Measurements from ENCODE around the gene NECTIN2. TPM values are rescaled to one million over a fixed set of nuclear protein-coding genes. Genes with fewer than 3 reads are reported as not detected.

Gene NECTIN2
- 133 TPM for polyA plus RNA-seq (2013, experiment 1 of 2; ENCODE audit: insufficient read length)
- polyA plus RNA-seq (2013, experiment 2 of 2; ENCODE audit: insufficient read length), result 88.1 TPM

- peak; percentile 97 for DNase-seq
Measured at GRCh38 chr19:44845612-44846454, at the start of gene NECTIN2. TSS of gene NECTIN2 (plus strand) at chr19:44846297. CDS start at chr19:44846526, 229 bp downstream.

GRCh38 chr19:44796701-44797115, 49.4 kb upstream of the NECTIN2 start:
- DNase-seq, result no peak

GRCh38 chr19:44799627-44800346, 46.3 kb upstream of the NECTIN2 start:
- DNase-seq, result no peak

GRCh38 chr19:44800461-44800860, 45.6 kb upstream of the NECTIN2 start:
- DNase-seq, result peak; percentile 64

- no peak for DNase-seq
Measured at GRCh38 chr19:44803442-44804428, 42.4 kb upstream of the NECTIN2 start.

GRCh38 chr19:44806291-44806690, 39.8 kb upstream of the NECTIN2 start:
- no peak for DNase-seq

GRCh38 chr19:44807162-44807561, 38.9 kb upstream of the NECTIN2 start:
- DNase-seq, result no peak

GRCh38 chr19:44807652-44808462, 38.2 kb upstream of the NECTIN2 start:
- DNase-seq, result peak; percentile 62

- peak; percentile 64 for DNase-seq
Measured at GRCh38 chr19:44808463-44809371, 37.4 kb upstream of the NECTIN2 start, which contains the start of gene BCAM. TSS of gene BCAM (plus strand) at chr19:44809103. CDS start at chr19:44809125, 22 bp downstream.

- no peak for DNase-seq
Measured at GRCh38 chr19:44809577-44810233, 36.4 kb upstream of the NECTIN2 start.

- no peak for DNase-seq
Measured at GRCh38 chr19:44810234-44811121, 35.6 kb upstream of the NECTIN2 start.

- no peak for DNase-seq
Measured at GRCh38 chr19:44811122-44811419, 35.0 kb upstream of the NECTIN2 start.

GRCh38 chr19:44812142-44812718, 33.9 kb upstream of the NECTIN2 start:
- no peak for DNase-seq

- peak; percentile 24 for DNase-seq
Measured at GRCh38 chr19:44813070-44813840, 32.8 kb upstream of the NECTIN2 start.

GRCh38 chr19:44813841-44814470, 32.1 kb upstream of the NECTIN2 start:
- no peak for DNase-seq

- DNase-seq, result no peak
Measured at GRCh38 chr19:44814517-44814916, 31.6 kb upstream of the NECTIN2 start.

- DNase-seq, result no peak
Measured at GRCh38 chr19:44816301-44816700, 29.8 kb upstream of the NECTIN2 start.
